Suprapubic skin (tissue), 4 donors: ENCODE data around the gene SERPINA6. TPM values are rescaled to one million over a fixed set of nuclear protein-coding genes. Genes with fewer than 3 reads are reported as not detected.
A peak's percentile ranks its signal among the peaks of the same experiment; 100 is the strongest.

Experiments used
- DNase-seq, 2 donors: peaks; one replicate each; pipeline ENCODE4 v3.0.0-alpha.2; 2019; ENCODE audit warnings: low spot score in 2 of 2
- H3K27ac ChIP-seq: fragments of 200-600 bp; sonication (generic); one replicate; pipeline ENCODE4 v1.5.1; 2019
- H3K27me3 ChIP-seq: fragments of 200-600 bp; sonication (generic); one replicate; pipeline ENCODE4 v1.5.1; 2019
- H3K36me3 ChIP-seq: fragments of 200-600 bp; sonication (generic); one replicate; pipeline ENCODE4 v1.5.1; 2019
- H3K4me1 ChIP-seq: fragments of 200-600 bp; sonication (generic); one replicate; pipeline ENCODE4 v1.5.1; 2019
- H3K4me3 ChIP-seq: fragments of 200-600 bp; sonication (generic); one replicate; pipeline ENCODE4 v1.5.1; 2019; ENCODE audit warnings: mild to moderate bottlenecking
- H3K9me3 ChIP-seq: fragments of 200-600 bp; sonication (generic); one replicate; pipeline ENCODE4 v1.5.1; 2019
- CTCF ChIP-seq, 2 donors: fragments of 200-600 bp in 1 of 2; fragments of 450-650 bp in 1 of 2; sonication (generic) in 1 of 2; IDR thresholded peaks; one replicate each; pipeline ENCODE4 v1.5.1; 2016 to 2019; ENCODE audit warnings: antibody characterized with exemption in 2 of 2, mild to moderate bottlenecking in 1 of 2, moderate library complexity in 1 of 2
- EP300 ChIP-seq: sonication (generic); formaldehyde crosslinking; IDR thresholded peaks from one replicate; pipeline ENCODE4 v1.6.1; 2017; ENCODE audit warnings: antibody characterized with exemption
- POLR2A ChIP-seq, 2 donors: fragments of 450-650 bp; IDR thresholded peaks; one replicate each; pipeline ENCODE4 v1.6.1; 2017; ENCODE audit warnings: antibody characterized with exemption in 2 of 2, mild to moderate bottlenecking in 2 of 2, moderate library complexity in 2 of 2
- POLR2AphosphoS5 ChIP-seq, 3 donors: sonication (generic); formaldehyde crosslinking; IDR thresholded peaks; one replicate each; pipeline ENCODE4 v1.6.1; 2017; ENCODE audit warnings: antibody characterized with exemption in 3 of 3
- WGBS: methylation state at CpG from one replicate; pipeline ENCODE4 v1.1.5; 2018; 5-methylcytosine and 5-hydroxymethylcytosine counted together
- total RNA-seq, 4 donors: library from RNA; depleted of rRNA; stranded (reverse); fragments of >200 nt; gene quantifications; one replicate each; pipeline ENCODE4 v1.1.0, GENCODE V29; 2016

SERPINA6 gene
- total RNA-seq, 4 donors from 2014 or later: 0.97 TPM; not detected in 3

DNA sequence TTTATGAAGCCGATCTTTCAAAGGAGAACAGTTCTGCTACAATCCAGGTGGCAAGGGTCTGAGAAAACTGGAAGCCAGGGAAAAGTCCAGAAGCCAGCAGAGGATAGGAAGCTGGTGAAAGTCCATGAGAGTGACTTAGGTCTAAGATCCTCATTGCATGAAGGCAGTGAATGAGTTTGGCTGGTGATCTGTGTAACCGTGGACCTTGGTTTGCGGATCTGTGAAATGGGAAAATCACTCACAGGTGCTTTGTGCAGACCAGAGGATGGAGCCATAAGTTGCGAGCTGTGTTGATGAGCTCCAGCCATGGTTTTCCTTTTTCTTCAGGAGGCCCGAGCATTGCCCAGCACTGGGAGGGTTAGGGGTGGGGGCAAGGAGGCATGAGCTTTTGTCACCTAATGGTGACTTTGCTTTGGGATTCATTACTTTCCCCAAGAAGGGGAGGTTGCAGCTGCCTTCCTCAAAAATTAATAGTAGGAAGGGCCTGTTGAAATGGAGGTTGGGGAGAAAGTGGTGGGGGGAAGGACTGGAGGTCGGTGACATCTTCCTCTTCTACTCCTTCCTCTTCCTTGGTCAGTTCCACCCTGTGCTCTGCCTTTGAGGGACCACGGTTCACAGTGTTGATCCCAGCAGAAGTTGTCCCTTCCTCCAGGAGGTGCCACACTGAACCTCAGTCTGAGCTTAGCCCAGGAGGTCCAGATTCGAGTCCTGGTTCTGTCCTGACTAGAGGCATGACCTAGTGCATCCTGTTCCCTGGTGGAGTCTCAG is 20.3 kb upstream of the SERPINA6 start:
- 87% methylated on average over 8 of the region's 8 CpGs for WGBS
- Histone ChIP-seq H3K9me3 (no peaks in the 10 kb centered on the region), H3K4me1 (peaks cover 41% of the 10 kb centered on the region), H3K27ac (peak overlapping the region; percentile 58), H3K4me3 (no peak overlapping the region), H3K36me3 (no peaks in the 10 kb centered on the region), H3K27me3 (no peaks in the 10 kb centered on the region)
- DNase-seq: no peak
- TF ChIP-seq EP300 (no peak), POLR2A (IDR thresholded peaks at IDR 0.05) (no peak), POLR2AphosphoS5 (IDR thresholded peaks at IDR 0.05) (no peak), CTCF (IDR thresholded peaks at IDR 0.05) (no peak)

- 25% methylated on average over 2 of the region's 2 CpGs for WGBS
- DNase-seq: peak; percentile 90 to 94
- H3K27ac ChIP-seq: peak overlapping the region; percentile 70
- no peaks in the 10 kb centered on the region for H3K9me3 ChIP-seq
- no peak overlapping the region for H3K4me3 ChIP-seq
- H3K27me3 ChIP-seq: no peaks in the 10 kb centered on the region
- peaks cover 41% of the 10 kb centered on the region for H3K4me1 ChIP-seq
- TF ChIP-seq POLR2AphosphoS5 (IDR thresholded peaks at IDR 0.05) (peak in 2 of 3 donors; percentile 52 to 73), POLR2A (IDR thresholded peaks at IDR 0.05) (no peak), EP300 (no peak), CTCF (IDR thresholded peaks at IDR 0.05) (no peak)
- H3K36me3 ChIP-seq: no peaks in the 10 kb centered on the region
Measured at GRCh38 chr14:94342334-94342934, 19.3 kb upstream of the SERPINA6 start.

DNA sequence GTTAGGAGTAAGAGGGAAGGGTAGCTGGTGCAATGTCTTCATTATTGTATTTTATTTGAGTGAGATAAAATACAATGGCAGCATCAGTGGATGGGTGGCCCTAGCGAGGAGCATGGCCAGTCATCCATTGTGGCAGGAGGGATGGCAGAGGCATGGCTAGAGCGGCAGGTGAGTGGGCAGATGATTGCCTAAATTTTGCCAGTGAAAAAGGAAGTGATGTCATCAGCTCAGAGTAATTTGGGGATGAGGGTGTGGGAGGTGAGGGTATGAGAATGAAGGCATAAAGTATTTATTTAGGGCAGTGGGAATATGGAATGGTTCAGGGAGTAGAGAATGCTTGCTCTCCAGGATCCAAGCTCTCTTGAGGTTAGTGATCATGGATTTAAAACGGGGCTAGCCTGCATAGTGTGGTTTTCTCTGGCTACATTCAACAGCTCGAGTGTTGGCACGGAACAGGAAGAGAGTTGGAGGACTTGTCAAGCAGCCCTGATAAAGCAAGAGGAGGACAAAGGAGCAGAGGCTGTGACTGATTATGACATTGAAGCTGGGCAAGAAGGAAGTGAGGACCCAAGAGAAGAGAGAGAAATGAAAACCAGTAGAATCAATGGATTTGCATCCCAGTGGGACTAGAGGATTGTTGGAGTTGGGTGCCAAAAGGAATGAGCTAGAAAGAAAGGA is 18.7 kb upstream of the SERPINA6 start:
- DNase-seq: no peak
- 28% methylated on average over 5 of the region's 5 CpGs for WGBS
- H3K4me3 ChIP-seq: no peak overlapping the region

DNA sequence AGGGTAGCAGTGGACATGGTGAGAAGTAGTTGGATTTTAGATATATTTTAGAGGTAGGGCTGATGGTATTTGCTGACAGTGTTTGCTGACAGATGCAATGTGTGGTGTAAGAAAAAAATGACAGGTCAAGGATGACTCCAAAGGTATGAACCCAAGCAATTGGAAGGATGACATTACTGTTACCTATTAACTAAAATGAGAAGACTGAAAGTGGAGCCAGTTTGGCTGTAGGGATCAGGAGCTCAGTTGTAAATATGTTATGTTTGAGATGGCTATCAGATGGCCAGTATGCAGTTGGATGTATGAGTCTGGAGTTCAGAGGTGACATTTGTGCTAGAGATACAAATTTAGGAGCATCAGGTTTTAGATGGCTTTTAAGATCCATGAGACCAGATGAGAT is 17.4 kb upstream of the SERPINA6 start:
- H3K36me3 ChIP-seq: no peaks in the 10 kb centered on the region
- no peak for DNase-seq
- H3K27me3 ChIP-seq: no peaks in the 10 kb centered on the region
- no peak overlapping the region for H3K27ac ChIP-seq
- H3K9me3 ChIP-seq: no peaks in the 10 kb centered on the region
- TF ChIP-seq CTCF (IDR thresholded peaks at IDR 0.05) (no peak), POLR2A (IDR thresholded peaks at IDR 0.05) (no peak), EP300 (no peak), POLR2AphosphoS5 (IDR thresholded peaks at IDR 0.05) (no peak)
- H3K4me1 ChIP-seq: peaks cover 41% of the 10 kb centered on the region
- H3K4me3 ChIP-seq: no peak overlapping the region

More for the DNA sequence above, 18.7 kb upstream of the SERPINA6 start:
- Histone ChIP-seq H3K4me1 (peaks cover 41% of the 10 kb centered on the region), H3K9me3 (no peaks in the 10 kb centered on the region), H3K36me3 (no peaks in the 10 kb centered on the region), H3K27me3 (no peaks in the 10 kb centered on the region), H3K27ac (peak overlapping the region; percentile 70)
- no peak for TF ChIP-seq CTCF (IDR thresholded peaks at IDR 0.05)
- TF ChIP-seq POLR2AphosphoS5 (IDR thresholded peaks at IDR 0.05): no peak
- no peak for TF ChIP-seq EP300

- Histone ChIP-seq H3K27me3 (no peaks in the 10 kb centered on the region), H3K4me3 (no peak overlapping the region), H3K27ac (no peak overlapping the region), H3K4me1 (peaks cover 21% of the 10 kb centered on the region), H3K36me3 (no peaks in the 10 kb centered on the region), H3K9me3 (no peaks in the 10 kb centered on the region)
- 89% methylated on average over 2 of the region's 2 CpGs for WGBS
- no peak for TF ChIP-seq CTCF (IDR thresholded peaks at IDR 0.05)
- TF ChIP-seq EP300: no peak
- no peak for TF ChIP-seq POLR2A (IDR thresholded peaks at IDR 0.05)
- no peak for TF ChIP-seq POLR2AphosphoS5 (IDR thresholded peaks at IDR 0.05)
- no peak for DNase-seq
Measured at GRCh38 chr14:94338023-94338422, 14.9 kb upstream of the SERPINA6 start.
